ENCODE data around the gene HDAC4. TPM values are rescaled to one million over a fixed set of nuclear protein-coding genes. Genes with fewer than 3 reads are reported as not detected.

The HDAC4 gene
- total RNA-seq, 6 donors from 2014 or later = 16.1 to 108 (median 45.0) TPM

- no peak for ATAC-seq (ENCODE audit: low FRiP score in 2 of 2)
- H3K27ac ChIP-seq = no peak overlapping the region
- no peak for DNase-seq
- H3K4me1 ChIP-seq = peaks cover 7 to 13% (median 10%) of the 10 kb centered on the region in 4 donors
- TF ChIP-seq POLR2A (IDR thresholded peaks at IDR 0.05) (no peak), POLR2AphosphoS5 (IDR thresholded peaks at IDR 0.05) (no peak), CTCF (IDR thresholded peaks at IDR 0.05) (no peak), EP300 (IDR thresholded peaks at IDR 0.05) (no peak)
- H3K36me3 ChIP-seq = no peaks in the 10 kb centered on the region
- H3K9me3 ChIP-seq = peaks cover 0 to 5% (median 0%) of the 10 kb centered on the region in 4 donors
- no peaks in the 10 kb centered on the region for H3K27me3 ChIP-seq
- H3K4me3 ChIP-seq = no peak overlapping the region
- WGBS, 2 donors = 70 to 83% methylated on average over 5 of the region's 5 CpGs
Observed at GRCh38 chr2:239436076-239436475, 35.3 kb upstream of the HDAC4 start.

GRCh38 chr2:239433777-239434403 is 33.1 kb upstream of the HDAC4 start:
- H3K36me3 ChIP-seq = no peaks in the 10 kb centered on the region
- TF ChIP-seq POLR2AphosphoS5 (IDR thresholded peaks at IDR 0.05) (no peak), EP300 (IDR thresholded peaks at IDR 0.05) (no peak), CTCF (IDR thresholded peaks at IDR 0.05) (no peak), POLR2A (IDR thresholded peaks at IDR 0.05) (no peak)
- H3K27ac ChIP-seq = no peak overlapping the region
- no peaks in the 10 kb centered on the region for H3K27me3 ChIP-seq
- WGBS, 2 donors = 67 to 83% methylated on average over 4 of the region's 4 CpGs
- DNase-seq (no peak), ATAC-seq (ENCODE audit: low FRiP score in 2 of 2) (no peak)
- H3K4me3 ChIP-seq = no peak overlapping the region
- H3K9me3 ChIP-seq = peaks cover 0 to 5% (median 0%) of the 10 kb centered on the region in 4 donors
- peaks cover 0 to 2% (median 0%) of the 10 kb centered on the region in 4 donors for H3K4me1 ChIP-seq

GRCh38 chr2:239432174-239432573 is 31.4 kb upstream of the HDAC4 start:
- Histone ChIP-seq H3K4me3 (no peak overlapping the region), H3K9me3 (peaks cover 0 to 5% (median 0%) of the 10 kb centered on the region in 4 donors), H3K4me1 (peaks cover 0 to 2% (median 0%) of the 10 kb centered on the region in 4 donors), H3K27ac (no peak overlapping the region), H3K36me3 (no peaks in the 10 kb centered on the region), H3K27me3 (no peaks in the 10 kb centered on the region)
- WGBS, 2 donors = 48 to 88% methylated on average over 1 of the region's 1 CpG
- ATAC-seq (ENCODE audit: low FRiP score in 2 of 2) = no peak
- DNase-seq = no peak
- TF ChIP-seq EP300 (IDR thresholded peaks at IDR 0.05) = no peak
- TF ChIP-seq POLR2AphosphoS5 (IDR thresholded peaks at IDR 0.05) = no peak
- no peak for TF ChIP-seq POLR2A (IDR thresholded peaks at IDR 0.05)
- TF ChIP-seq CTCF (IDR thresholded peaks at IDR 0.05) = no peak

- TF ChIP-seq CTCF (IDR thresholded peaks at IDR 0.05) (no peak), POLR2AphosphoS5 (IDR thresholded peaks at IDR 0.05) (no peak), EP300 (IDR thresholded peaks at IDR 0.05) (no peak), POLR2A (IDR thresholded peaks at IDR 0.05) (no peak)
Observed at GRCh38 chr2:239431536-239431935, 30.7 kb upstream of the HDAC4 start.

More at GRCh38 chr2:239431536-239431935, 30.7 kb upstream of the HDAC4 start:
- no peak overlapping the region for H3K27ac ChIP-seq
- 79 to 82% methylated on average over 5 of the region's 5 CpGs for WGBS, 2 donors
- no peak overlapping the region for H3K4me3 ChIP-seq
- ATAC-seq (ENCODE audit: low FRiP score in 2 of 2) (no peak), DNase-seq (no peak)
- peaks cover 0 to 5% (median 0%) of the 10 kb centered on the region in 4 donors for H3K9me3 ChIP-seq
- no peaks in the 10 kb centered on the region for H3K36me3 ChIP-seq
- H3K27me3 ChIP-seq = no peaks in the 10 kb centered on the region
- H3K4me1 ChIP-seq = peaks cover 0 to 2% (median 0%) of the 10 kb centered on the region in 4 donors
